Posterior vena cava (tissue), 2 donors: Measurements from ENCODE around the gene SETD6. TPM values are rescaled to one million over a fixed set of nuclear protein-coding genes. Genes with fewer than 3 reads are reported as not detected.
"Not testable (repeated sequence)": the region's sequence is repeated elsewhere in the genome, so short reads cannot be mapped to it uniquely, and the experiment has no call there.

ENCODE experiments used
- DNase-seq: peaks from one replicate; pipeline ENCODE4 v3.0.0-alpha.2; 2020; ENCODE audit warnings: low spot score
- intact Hi-C, 2 donors: fragments of 100-400 bp; cut with DNase I; formaldehyde crosslinking; loops; one replicate each; pipeline versions ENCODE4 v1.14.1 to v1.14.2; 2022 to 2023
- total RNA-seq, 2 donors: library from RNA; stranded (reverse); fragmentation: NEBNext Ultra II Directional; extraction: Animal tissue kit (Norgen Biotek cat#: 25700); gene quantifications; one replicate each; pipeline ENCODE4 v1.2.1, GENCODE V29; 2021
- donor health status: DM: yes; HTN: yes; CAD: no.
- donor health status: DM: yes; HTN: yes; CAD: no.

The SETD6 gene
- total RNA-seq, 2 donors from 2014 or later = 9.9 to 13.5 TPM

DNA sequence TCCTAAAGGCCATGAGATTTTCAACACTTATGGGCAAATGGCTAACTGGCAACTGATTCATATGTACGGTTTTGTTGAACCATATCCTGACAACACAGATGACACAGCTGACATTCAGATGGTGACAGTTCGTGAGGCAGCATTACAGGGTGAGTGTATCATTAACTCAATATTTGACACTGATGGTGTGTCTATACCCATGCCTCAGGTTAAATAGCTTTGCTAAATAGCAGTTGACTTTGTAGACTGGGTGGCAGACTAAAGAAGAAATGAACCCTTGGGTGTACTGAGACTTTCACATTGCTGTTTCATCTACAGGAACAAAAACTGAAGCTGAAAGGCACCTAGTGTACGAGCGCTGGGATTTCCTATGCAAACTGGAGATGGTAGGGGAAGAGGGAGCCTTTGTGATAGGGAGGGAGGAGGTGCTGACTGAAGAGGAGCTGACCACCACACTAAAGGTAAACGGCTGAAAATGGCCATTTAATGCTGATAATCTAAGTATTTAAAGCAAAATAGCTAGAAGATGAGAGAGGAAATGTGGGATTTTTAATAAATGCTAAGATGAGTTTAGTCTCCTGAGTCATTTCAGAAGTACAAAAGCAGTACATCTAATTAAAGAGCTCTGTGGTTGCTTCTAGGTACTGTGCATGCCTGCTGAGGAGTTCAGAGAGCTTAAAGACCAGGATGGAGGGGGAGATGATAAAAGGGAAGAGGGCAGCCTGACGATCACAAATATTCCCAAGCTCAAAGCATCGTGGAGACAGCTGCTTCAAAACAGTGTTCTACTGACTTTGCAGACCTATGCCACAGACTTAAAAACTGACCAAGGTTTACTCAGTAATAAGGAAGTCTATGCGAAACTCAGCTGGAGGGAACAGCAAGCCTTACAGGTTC, 3.0 kb downstream of the SETD6 start:
- intact Hi-C loops = loop anchor here in 1 of 2 donors (10.0 kb wide), 1 partner anchor 116 kb away; no protein-coding TSS in a partner anchor
- DNase-seq = no peak

DNA sequence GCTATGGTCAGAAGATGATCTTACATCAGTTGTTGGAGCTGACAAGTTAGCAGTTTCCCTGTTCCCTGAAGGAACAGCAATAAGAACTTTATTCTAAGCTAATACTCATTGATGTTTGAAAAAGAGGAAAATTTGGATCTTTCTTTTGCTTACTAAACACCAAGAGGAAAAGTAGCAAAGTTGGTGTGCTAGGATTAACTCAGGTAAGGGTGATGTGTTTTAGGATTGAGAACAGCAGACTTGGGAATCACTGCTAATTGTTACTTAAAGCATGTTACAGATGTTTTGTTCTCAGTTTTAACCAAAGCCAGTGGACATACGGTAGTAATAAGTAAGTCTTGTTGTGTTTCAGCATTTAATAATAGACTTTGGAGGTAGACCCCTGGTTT, 3.7 kb downstream of the SETD6 start:
- no peak for DNase-seq
- intact Hi-C loops = loop anchor here in 1 of 2 donors (10.0 kb wide), 1 partner anchor 116 kb away; no protein-coding TSS in a partner anchor

DNA sequence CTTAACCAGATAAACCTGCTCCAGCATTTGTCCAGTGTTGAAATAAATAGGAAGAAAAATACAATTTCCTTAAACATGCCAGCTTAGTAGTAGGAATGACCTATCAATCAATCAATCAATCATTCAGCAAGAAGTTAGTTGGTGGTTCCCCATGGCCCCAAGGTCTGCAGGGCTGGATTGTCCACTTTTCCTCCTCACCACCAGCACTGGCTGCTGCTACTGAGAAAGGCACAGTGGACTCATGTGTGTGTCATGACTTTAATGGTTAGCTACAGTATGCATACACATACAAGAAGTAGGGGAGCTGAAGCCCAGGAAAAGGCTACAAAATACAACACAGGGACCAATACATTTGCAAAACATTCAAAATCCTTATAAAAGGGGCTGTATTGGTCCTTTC, 4.4 kb downstream of the SETD6 start:
- DNase-seq = no peak
- intact Hi-C loops = loop anchor here in 1 of 2 donors (10.0 kb wide), 1 partner anchor 115 kb away; no protein-coding TSS in a partner anchor

DNA sequence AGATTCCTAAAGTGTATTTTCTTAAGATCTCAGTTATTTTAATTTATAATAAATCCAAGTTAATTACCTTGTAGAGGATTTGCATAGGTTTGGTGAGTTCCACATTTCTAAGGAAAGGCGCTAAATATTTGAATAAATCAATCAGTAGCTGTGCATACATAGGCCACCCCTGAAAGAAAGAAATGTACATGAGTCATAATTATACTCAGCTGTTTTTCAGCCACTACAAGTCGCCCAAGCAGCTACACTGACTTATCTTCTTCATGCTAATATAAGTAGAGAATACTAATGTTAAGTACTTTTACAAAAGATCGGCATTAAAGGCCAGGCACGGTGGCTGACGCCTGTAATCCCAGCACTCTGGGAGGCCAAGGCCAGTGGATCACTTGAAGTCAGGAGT, 14.9 kb downstream of the SETD6 start:
- no peak for DNase-seq
- intact Hi-C loops = loop anchor here in 1 of 2 donors (10.0 kb wide), 1 partner anchor 55 kb away; no protein-coding TSS in a partner anchor

DNA sequence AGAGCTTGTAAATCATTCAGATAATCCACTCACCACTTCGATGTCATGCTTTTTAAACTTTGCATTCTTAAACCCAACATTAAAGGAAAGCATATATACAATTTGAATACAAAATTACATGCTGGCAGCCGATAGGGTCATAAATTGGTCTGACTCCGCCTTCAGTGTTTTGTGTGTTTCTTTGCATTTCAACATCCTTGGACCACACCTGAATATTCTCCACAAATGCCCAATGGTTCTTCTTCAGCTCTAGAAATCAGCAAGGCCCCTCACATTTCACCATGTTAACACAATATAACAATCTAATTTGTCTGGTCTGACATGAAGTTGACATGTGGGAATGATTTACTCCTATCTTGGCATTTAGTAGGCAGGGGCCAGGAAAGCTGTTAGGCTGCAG, 17.1 kb downstream of the SETD6 start:
- intact Hi-C loops = loop anchor here in 1 of 2 donors (10.0 kb wide), 1 partner anchor 52 kb away; no protein-coding TSS in a partner anchor
- DNase-seq = no peak

DNA sequence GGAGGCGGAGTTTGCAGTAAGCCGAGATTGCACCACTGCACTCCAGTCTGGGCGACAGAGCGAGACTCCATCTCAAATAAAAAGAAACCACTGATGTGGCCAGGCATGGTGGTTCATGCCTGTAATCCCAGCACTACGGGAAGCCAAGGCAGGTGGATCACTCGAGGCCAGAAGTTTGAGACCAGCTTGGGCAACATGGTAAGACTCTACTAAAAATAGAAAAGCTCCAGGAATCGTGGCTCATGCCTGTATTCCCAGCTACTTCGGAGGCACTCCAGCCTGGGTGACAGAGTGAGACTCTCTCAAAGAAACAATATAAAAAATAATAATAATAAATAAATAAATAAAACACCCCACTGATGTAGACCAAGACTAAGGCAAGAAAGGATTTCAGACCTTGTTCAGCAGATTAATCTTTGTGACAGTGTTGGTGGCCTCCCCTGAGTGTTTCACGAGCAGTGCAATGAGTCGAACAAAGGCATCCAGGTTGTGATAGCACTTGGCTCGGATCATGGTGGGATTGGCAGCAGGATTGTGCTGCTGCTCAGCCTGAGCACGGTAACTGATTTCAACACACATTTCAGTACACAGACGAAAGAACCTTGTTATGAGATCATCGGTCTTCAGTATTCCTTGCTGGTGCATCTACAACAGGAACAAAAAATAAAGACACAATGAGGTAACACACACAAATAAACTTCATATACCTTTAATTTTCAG, 18.6 kb downstream of the SETD6 start:
- intact Hi-C loops = loop anchor here in 1 of 2 donors (10.0 kb wide), 1 partner anchor 51 kb away; no protein-coding TSS in a partner anchor
- no peak for DNase-seq

DNA sequence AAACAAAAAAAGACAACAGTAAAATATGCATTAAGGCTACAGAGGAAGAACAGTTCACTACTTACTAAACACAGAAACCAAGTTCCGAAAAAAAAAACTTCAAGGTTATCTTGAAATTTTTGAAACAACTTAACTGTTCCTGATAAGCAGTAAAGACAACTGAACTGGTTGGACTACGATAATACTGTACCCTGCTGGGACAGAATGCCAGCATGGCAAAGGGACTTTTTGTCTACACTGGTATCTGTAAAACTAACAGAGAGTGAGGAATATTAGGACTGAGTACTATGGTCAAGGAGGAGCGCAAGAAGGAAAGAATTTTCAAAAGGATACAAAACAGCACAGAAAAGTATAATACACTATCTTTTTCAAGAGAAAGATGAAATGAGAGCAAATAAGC, 19.8 kb downstream of the SETD6 start:
- DNase-seq = no peak
- intact Hi-C loops = loop anchor here (5.0 to 10.0 kb wide), 2 partner anchors 37 to 50 kb away; no protein-coding TSS in a partner anchor

DNA sequence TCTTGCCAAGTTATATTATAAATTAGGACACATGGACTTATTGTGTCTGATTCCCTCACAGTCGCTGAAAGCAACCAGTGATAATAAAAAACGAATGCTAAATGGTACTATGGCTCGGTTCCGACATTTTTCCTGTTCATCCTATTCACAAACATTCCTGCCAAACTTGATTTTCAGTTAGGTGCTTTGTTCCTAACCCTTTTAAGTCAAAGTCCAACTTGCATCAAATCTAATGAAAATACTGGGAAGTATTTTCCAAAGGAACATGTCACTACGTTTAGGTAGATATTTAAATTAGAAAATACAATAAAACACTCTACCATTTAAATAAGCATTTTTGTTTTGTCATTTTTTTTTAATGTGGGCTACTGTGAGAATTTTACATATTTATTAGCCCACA, 21.0 kb downstream of the SETD6 start:
- DNase-seq = no peak
- intact Hi-C loops = loop anchor here (5.0 to 10.0 kb wide), 2 partner anchors 36 to 49 kb away; no protein-coding TSS in a partner anchor

DNA sequence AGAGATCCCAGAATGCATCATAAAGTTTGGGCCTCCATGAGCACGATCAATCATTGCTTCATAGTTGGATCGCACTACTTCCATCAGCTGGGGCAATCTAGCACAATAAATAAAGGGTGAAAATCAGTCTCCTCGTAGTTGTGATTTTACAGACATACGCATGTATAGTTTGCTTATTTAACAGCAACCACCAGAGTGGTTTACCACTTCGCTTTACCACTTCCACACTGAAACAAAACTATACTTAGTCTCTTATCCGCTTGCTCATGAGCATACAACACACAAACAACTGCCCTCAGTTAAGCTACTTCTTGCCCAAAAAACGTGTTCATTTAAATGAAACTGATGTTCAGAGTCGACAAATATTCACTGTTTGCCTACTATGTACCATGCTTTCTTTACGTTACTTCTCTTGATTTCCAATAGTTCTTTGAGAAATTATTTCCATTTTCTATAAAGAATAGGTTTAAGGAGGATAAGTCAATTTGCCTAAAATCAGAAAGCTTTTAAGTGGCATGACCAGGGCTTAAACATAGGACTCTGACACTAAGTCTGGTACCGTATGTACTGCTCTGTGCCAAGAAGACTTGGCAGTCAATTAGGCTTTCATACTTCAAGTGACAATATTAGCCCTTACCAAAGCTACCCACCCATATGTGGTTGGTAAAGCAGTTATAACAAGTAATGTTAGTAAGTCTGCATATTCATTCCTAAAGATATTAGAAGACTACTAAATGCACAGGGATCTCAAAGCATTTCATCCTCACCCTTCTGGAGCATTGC, 22.0 kb downstream of the SETD6 start:
- DNase-seq = no peak
- intact Hi-C loops = loop anchor here (5.0 to 10.0 kb wide), 2 partner anchors 35 to 47 kb away; no protein-coding TSS in a partner anchor

DNA sequence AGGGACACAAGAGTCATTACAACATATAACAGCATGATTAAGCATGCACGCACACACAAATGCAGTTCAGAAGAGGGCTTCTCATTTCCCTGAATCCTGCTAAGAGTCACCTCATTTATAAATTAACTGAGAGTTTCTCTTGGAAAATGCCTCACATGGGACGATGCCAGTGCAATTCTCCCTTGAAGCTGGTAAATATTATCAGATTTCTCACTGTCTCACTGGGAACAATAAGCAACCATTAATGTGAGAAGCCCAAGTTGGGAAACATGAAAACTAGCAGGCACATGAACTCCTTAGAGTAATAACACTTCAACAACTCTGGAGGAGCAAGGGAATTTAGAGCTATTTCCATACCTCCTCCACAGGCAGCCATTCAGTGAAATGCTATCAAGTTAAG, 26.4 kb downstream of the SETD6 start:
- DNase-seq = no peak
- intact Hi-C loops = no loop called here

DNA sequence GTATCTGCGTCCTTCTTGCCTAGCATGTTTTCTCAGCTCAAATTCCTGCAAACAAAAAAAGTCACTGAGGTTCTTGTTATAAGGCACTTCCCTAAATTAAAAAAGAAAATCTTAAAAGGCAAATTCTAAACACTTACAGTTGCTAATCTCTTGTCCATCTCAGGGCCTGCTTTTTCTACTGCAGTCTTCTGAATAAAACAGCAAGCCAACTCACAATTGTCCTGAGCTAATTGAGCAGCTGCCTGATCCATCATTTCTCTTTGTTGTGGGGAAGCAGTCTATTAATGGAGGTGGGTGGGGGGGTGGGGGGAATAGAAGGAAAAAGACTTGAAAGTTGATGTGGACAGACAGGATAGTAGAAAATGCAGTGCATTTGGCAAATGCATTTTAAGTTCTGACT, 27.0 kb downstream of the SETD6 start:
- intact Hi-C loops = no loop called here
- DNase-seq = no peak

DNA sequence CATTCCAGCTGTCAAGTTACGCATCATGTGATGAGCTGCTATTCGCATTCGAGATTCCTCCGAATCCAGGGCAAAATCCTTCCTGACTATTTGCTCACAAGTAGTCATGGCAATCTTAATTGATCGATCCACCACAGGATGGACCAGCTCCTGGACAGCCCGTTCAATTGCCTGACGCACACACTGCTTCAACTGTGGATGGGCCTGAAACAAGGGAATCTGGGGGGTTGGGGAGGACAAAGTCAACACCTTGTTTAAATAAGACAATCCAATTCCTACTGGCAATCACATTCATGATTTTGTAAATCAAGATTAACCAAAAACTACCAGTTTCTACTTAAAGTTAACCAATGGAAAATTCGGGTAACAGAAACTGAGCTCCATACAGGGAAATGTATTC, 28.4 kb downstream of the SETD6 start:
- DNase-seq = no peak
- intact Hi-C loops = no loop called here

DNA sequence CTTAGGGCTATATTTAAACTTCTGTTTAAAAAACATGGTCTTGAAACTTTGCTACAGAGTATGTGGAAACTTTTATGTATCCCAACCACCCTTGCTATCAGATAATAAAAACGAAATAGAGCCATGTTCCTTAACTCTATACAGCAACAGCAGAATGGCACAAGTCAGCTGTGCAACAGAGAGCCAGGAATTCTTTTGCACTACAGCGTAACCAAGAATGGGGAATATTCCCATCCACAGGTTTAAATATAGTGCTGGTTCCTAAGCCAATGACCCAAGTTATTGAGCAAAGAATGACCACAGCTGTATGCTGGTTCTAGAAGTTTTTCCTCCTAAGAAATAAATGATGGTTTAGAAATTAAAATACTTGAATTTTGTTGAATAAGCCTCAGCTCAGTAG, 33.1 kb downstream of the SETD6 start:
- no peak for DNase-seq
- intact Hi-C loops = no loop called here

DNA sequence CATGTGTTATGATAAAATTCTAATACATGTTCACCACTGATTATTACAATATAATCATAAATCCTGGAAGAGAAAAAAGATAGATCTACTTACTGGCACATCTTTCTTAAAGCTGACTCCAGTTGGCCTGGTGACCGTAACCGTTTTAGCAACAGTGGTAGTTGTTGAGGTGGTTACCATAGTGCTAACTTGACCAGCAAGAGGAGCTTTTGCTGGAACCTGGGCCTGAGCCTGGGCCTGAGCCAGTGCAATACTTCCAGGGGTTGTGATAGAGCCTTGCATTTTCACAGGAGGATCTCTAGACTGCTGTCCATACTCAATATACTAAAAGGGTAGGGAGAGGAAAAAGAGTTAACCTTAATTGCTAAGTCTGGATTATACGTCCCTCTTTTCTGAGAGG, 36.2 kb downstream of the SETD6 start:
- intact Hi-C loops = no loop called here
- DNase-seq = no peak

DNA sequence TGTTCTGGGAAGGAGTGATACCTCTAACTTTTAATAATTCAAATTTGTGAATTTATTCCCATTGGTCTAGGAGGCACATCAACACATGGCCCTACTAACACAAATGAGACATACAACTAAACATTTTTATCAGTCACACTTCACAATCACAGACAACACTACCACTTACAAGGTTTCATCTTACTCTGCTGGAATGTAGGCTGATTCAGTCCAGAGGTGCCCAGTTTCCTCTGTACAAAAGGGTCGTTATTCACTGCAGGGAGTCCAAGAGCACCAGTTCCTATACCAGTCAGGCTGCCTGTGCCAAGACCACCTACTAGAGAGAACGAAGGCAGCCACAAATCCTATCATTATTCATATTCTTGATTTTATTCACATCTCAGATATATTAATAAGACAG, 41.4 kb downstream of the SETD6 start:
- DNase-seq = no peak
- intact Hi-C loops = no loop called here

DNA sequence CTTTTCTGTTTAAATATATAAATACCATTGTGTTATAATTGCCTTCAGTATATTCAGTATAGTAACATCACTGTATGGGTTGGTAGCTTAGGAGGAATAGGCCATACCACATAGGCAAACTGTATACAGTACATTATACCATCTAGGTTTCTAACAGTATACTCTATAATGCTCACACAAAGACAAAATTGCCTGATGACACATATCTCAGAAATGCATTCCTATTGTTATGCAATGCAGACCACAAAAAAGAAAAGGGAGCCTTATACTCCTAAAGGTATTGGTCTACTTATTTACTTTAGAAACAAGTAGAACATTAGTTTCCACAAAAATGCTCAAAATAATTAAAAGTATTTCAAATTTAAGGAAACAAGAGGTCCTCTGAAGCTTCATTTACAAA, 47.9 kb downstream of the SETD6 start:
- intact Hi-C loops = no loop called here
- no peak for DNase-seq

DNA sequence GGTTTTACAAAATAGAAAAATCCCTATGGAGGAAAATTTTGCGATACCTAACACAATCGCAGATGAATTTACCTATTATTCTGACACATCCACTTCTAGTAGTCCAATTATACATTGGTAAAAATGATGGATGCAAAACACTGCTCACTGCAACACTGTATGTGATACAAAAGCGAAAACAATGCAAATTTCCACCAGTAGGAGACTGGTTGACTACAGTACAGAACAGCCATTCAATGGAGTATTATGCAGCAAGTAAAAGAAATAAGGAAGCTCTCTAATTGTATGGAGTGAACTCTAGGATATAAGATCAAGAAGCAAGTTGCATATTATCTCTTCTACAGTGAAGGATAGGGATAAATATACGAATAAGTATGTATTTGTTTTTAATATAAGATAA, 48.5 kb downstream of the SETD6 start:
- intact Hi-C loops = no loop called here
- DNase-seq = no peak

DNA sequence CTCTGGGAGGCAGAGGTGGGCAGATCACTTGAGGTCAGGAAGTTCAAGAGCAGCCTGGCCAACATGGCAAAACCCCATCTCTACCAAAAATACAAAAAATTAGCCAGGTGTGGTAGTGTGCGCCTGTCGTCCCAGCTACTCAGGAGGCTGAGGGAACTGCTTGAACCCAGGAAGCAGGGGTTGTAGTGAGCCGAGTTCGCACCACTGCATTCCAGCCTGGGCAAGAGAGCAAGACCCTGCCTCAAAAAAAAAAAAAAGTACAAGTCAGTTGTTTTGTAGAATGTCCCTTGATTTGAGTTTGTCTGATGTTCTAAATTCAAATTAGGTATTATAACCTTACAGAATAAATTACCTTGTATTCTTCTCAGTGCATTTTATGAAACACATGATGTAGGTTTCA, 50.4 kb downstream of the SETD6 start:
- intact Hi-C loops = loop anchor here in 1 of 2 donors (5.0 kb wide), 1 partner anchor 998 kb away; no protein-coding TSS in a partner anchor
- DNase-seq = not testable (repeated sequence)
